ENCODE measurements around the gene SGMS1.
"Not testable (repeated sequence)": the region's sequence is repeated elsewhere in the genome, so short reads cannot be mapped to it uniquely, and the experiment has no call there.

SGMS1 gene

GRCh38 chr10:50648935-50649227 lies 25.1 kb upstream of the SGMS1 start:
- ATAC-seq: no peak

GRCh38 chr10:50648089-50648934 lies 24.6 kb upstream of the SGMS1 start:
- no peak for ATAC-seq

More at GRCh38 chr10:50648935-50649227, 25.1 kb upstream of the SGMS1 start:
- TF ChIP-seq SNAI2 (CRISPR knock-in tag; IDR thresholded peaks at IDR 0.05): no peak
- no peak for TF ChIP-seq POU6F1 (CRISPR knock-in tag; IDR thresholded peaks at IDR 0.05; ENCODE audit: borderline replicate concordance, low read depth)
- TF ChIP-seq ZC3H10 (CRISPR knock-in tag; IDR thresholded peaks at IDR 0.05): no peak
- no peak for TF ChIP-seq ZNF8 (CRISPR knock-in tag; IDR thresholded peaks at IDR 0.05)
- no peak for TF ChIP-seq ZNF565 (CRISPR knock-in tag; conservative IDR thresholded peaks at IDR 0.05; ENCODE audit: low read depth)
- TF ChIP-seq ESRRG (CRISPR knock-in tag; IDR thresholded peaks at IDR 0.05): no peak
- no peak for TF ChIP-seq BACH2 (CRISPR knock-in tag; IDR thresholded peaks at IDR 0.05; ENCODE audit: borderline replicate concordance)
- no peak for TF ChIP-seq ZFP30 (CRISPR knock-in tag; IDR thresholded peaks at IDR 0.05)

GRCh38 chr10:50647350-50647749 lies 23.6 kb upstream of the SGMS1 start:
- not testable (repeated sequence) for ATAC-seq

More at GRCh38 chr10:50648089-50648934, 24.6 kb upstream of the SGMS1 start:
- TF ChIP-seq ARNTL (CRISPR knock-in tag; IDR thresholded peaks at IDR 0.05; ENCODE audit: borderline replicate concordance, low read depth): no peak

GRCh38 chr10:50645236-50645635 lies 21.5 kb upstream of the SGMS1 start:
- TF ChIP-seq ARNTL (CRISPR knock-in tag; IDR thresholded peaks at IDR 0.05; ENCODE audit: borderline replicate concordance, low read depth) (no peak), TSHZ2 (CRISPR knock-in tag; IDR thresholded peaks at IDR 0.05) (no peak), ZNF8 (CRISPR knock-in tag; IDR thresholded peaks at IDR 0.05) (no peak), SNAI2 (CRISPR knock-in tag; IDR thresholded peaks at IDR 0.05) (no peak), TOX (CRISPR knock-in tag; IDR thresholded peaks at IDR 0.05; ENCODE audit: borderline replicate concordance) (no peak), ISL1 (CRISPR knock-in tag; IDR thresholded peaks at IDR 0.05) (no peak), TCF4 (CRISPR knock-in tag; IDR thresholded peaks at IDR 0.05; ENCODE audit: borderline replicate concordance) (no peak), GLIS3 (CRISPR knock-in tag; IDR thresholded peaks at IDR 0.05) (no peak), ZC3H10 (CRISPR knock-in tag; IDR thresholded peaks at IDR 0.05) (no peak), POU6F1 (CRISPR knock-in tag; IDR thresholded peaks at IDR 0.05; ENCODE audit: borderline replicate concordance, low read depth) (no peak), ESRRG (CRISPR knock-in tag; IDR thresholded peaks at IDR 0.05) (no peak), CREB5 (CRISPR knock-in tag; IDR thresholded peaks at IDR 0.05; ENCODE audit: low read depth) (no peak), PPARA (CRISPR knock-in tag; IDR thresholded peaks at IDR 0.05; ENCODE audit: borderline replicate concordance) (no peak), ZNF565 (CRISPR knock-in tag; conservative IDR thresholded peaks at IDR 0.05; ENCODE audit: low read depth) (no peak), OSR1 (CRISPR knock-in tag; IDR thresholded peaks at IDR 0.05) (no peak), CSDC2 (CRISPR knock-in tag; IDR thresholded peaks at IDR 0.05) (no peak), PATZ1 (CRISPR knock-in tag; IDR thresholded peaks at IDR 0.05; ENCODE audit: borderline replicate concordance) (no peak)
- no peak for ATAC-seq

All from SK-N-SH treated with all-trans-retinoic acid at 6 μM for 48 hours (cell line).